Measurements from ENCODE around the gene ARMC12.

The ARMC12 gene

GRCh38 chr6:35757456-35758123 is 20.8 kb downstream of the ARMC12 start:
- no peak for TF ChIP-seq POLR2A (IDR thresholded peaks at IDR 0.05; ENCODE audit: low read depth, low read length)
- TF ChIP-seq TAF1 (IDR thresholded peaks at IDR 0.05; ENCODE audit: borderline replicate concordance, low read depth, low read length) = no peak
- TF ChIP-seq POLR2AphosphoS5 (IDR thresholded peaks at IDR 0.05; ENCODE audit: low read depth, low read length) = no peak
- no peak for DNase-seq (ENCODE audit: insufficient read length)
- no peak for FAIRE-seq

GRCh38 chr6:35759426-35759825 is 22.6 kb downstream of the ARMC12 start:
- no peak for DNase-seq (ENCODE audit: insufficient read length)
- FAIRE-seq = no peak
- TF ChIP-seq POLR2A (IDR thresholded peaks at IDR 0.05; ENCODE audit: low read depth, low read length) (no peak), TAF1 (IDR thresholded peaks at IDR 0.05; ENCODE audit: borderline replicate concordance, low read depth, low read length) (no peak), POLR2AphosphoS5 (IDR thresholded peaks at IDR 0.05; ENCODE audit: low read depth, low read length) (no peak)

DNA sequence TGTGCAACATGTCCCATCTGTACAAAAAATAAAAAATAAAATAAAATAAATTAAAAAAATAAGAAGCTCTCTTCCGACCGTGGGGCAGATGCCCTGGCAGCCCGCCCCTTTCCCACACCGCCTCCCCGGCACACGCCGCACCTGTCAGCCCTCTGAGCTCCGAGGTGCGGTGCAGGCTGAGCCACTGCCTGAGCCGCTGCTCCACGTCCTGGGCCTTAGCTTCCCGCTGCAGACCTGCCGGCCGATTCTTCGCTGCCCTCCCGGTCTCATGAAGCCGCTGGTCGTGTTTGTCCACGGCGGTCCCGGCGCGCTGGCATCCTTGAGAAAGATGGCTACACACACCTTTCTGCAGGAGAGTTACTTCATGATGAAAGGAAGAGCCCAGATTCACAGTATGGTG is 28.9 kb downstream of the ARMC12 start:
- no peak for FAIRE-seq
- TF ChIP-seq TAF1 (IDR thresholded peaks at IDR 0.05; ENCODE audit: borderline replicate concordance, low read depth, low read length) (no peak), POLR2A (IDR thresholded peaks at IDR 0.05; ENCODE audit: low read depth, low read length) (no peak), POLR2AphosphoS5 (IDR thresholded peaks at IDR 0.05; ENCODE audit: low read depth, low read length) (no peak)
- no peak for DNase-seq (ENCODE audit: insufficient read length)

DNA sequence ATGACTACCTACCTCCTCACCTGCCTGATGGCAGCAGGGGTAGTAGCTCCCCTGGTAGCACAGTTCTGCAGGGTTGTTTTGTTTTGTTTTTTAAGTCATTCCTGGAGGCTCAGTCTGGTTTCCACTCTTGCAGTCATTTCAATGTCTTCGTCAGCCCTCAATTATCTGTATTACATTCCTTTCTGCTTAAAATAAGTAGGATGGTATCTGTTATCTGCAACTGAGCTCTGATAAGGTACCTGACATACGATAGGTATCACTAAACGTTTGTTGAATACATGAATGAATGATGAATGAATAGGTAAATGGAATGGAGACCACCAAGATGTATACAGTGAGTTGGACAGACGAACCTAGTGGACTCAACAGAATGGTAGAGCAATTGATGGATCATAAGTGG is 32.4 kb downstream of the ARMC12 start:
- DNase-seq (ENCODE audit: insufficient read length) (no peak), FAIRE-seq (no peak)
- TF ChIP-seq TAF1 (IDR thresholded peaks at IDR 0.05; ENCODE audit: borderline replicate concordance, low read depth, low read length) (no peak), POLR2A (IDR thresholded peaks at IDR 0.05; ENCODE audit: low read depth, low read length) (no peak), POLR2AphosphoS5 (IDR thresholded peaks at IDR 0.05; ENCODE audit: low read depth, low read length) (no peak)

- no peak for FAIRE-seq
- TF ChIP-seq TAF1 (IDR thresholded peaks at IDR 0.05; ENCODE audit: borderline replicate concordance, low read depth, low read length) (no peak), POLR2AphosphoS5 (IDR thresholded peaks at IDR 0.05; ENCODE audit: low read depth, low read length) (no peak), POLR2A (IDR thresholded peaks at IDR 0.05; ENCODE audit: low read depth, low read length) (no peak)
These were observed 34.5 kb downstream of the ARMC12 start for GRCh38 chr6:35771343-35771627.

DNA sequence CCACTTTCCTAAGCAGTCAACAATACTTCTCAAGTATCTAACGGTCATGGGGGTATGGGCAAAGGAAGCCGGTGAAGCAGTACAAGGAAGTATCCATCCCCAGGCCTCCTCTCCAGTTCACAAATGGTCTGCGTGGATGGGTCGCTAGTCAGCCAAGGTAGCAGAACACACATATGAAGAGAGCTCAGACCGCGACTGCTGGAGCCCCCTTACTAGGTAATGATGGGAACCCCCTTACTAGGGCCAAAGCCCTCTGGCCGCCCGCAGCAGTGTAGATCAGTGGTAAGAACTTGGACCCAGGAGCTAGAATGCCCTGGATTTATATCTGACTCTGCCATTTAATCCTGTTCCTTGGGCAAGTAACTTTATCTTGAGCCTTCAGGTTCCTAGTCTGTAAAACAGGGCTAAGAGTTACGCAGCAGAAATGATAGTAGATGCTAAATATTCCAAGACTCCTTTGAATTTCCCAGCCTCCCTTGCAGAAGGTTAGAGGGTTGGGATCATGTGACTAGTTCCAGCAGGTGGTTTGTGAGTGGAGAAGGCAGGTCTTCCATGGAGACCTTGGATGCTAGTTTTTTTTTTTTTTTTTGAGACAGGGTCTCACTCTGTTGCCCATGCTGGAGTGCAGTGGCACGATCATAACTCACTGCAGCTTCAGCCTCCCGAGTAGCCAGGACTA is 37.4 kb downstream of the ARMC12 start:
- no peak for FAIRE-seq
- no peak for TF ChIP-seq POLR2A (IDR thresholded peaks at IDR 0.05; ENCODE audit: low read depth, low read length)
- no peak for TF ChIP-seq TAF1 (IDR thresholded peaks at IDR 0.05; ENCODE audit: borderline replicate concordance, low read depth, low read length)
- no peak for TF ChIP-seq POLR2AphosphoS5 (IDR thresholded peaks at IDR 0.05; ENCODE audit: low read depth, low read length)
- no peak for DNase-seq (ENCODE audit: insufficient read length)

More at GRCh38 chr6:35771343-35771627, 34.5 kb downstream of the ARMC12 start:
- DNase-seq (ENCODE audit: insufficient read length) = no peak

DNA sequence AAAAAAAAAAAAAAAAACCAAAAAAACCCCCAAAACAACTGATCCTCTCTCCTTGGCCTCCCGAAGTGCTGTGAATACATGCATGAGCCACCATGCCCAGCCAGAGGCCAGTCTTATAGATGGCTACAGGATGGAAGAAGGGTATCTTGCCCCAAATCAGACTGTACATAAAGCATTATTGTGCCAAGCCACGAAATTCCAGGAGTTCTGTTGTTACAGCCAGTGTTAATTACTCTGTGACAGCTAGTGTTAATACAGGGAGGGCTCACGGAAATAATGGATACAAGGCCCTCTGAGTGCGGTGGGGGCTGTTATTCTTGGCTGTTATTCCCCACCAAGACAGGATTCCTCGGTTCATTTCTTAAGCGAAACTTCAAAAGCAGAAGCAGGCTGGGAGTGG is 38.2 kb downstream of the ARMC12 start:
- TF ChIP-seq POLR2A (IDR thresholded peaks at IDR 0.05; ENCODE audit: low read depth, low read length) (no peak), POLR2AphosphoS5 (IDR thresholded peaks at IDR 0.05; ENCODE audit: low read depth, low read length) (no peak), TAF1 (IDR thresholded peaks at IDR 0.05; ENCODE audit: borderline replicate concordance, low read depth, low read length) (no peak)
- FAIRE-seq (no peak), DNase-seq (ENCODE audit: insufficient read length) (no peak)

DNA sequence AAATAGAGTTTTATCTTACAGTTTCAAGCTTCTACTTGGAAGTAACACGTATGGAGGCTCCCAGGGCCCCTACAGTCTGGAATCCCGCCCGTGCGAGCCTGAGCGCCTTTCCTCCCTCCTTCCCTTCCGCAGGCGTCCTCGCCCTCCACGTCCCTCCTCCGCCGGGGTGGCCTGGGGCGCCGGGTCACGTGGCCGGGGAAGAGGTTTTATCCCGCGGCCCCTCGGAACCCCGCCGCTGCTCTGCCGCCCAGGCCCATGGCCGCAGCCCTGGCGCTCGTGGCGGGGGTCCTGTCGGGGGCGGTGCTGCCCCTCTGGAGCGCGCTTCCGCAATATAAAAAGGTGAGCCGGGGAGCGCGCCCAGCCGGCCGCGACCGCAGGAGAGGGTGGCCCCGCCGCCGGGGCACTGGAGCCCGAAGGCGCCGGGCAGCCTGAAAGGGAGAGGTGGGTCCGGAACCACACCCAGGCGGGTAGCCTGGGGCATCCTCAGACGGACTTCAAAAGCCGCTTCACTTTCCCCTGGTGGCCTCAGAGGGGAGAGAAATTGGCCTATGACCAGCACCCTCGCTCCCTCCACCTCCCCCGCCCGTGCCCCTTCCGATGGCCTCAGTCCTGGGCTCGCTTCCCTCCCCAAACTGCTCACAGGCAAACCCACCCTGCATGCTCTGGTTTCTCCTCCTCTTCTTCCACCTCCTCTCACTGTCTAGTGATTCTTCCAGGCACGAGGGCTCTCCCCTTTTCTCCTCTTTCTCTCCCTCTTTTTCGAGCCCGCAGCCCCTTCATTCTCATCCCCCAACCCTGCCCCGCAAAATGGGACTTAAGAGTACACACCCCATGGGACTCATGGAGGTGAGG is 39.8 kb downstream of the ARMC12 start, which contains the start of gene CLPSL2:
Gene CLPSL2 (plus strand): TSS at position 235 of the 852 bp plus-strand sequence. CDS start 21 bp downstream, at position 256.
- no peak for FAIRE-seq
- DNase-seq (ENCODE audit: insufficient read length) = no peak
- TF ChIP-seq POLR2AphosphoS5 (IDR thresholded peaks at IDR 0.05; ENCODE audit: low read depth, low read length) (no peak), TAF1 (IDR thresholded peaks at IDR 0.05; ENCODE audit: borderline replicate concordance, low read depth, low read length) (no peak), POLR2A (IDR thresholded peaks at IDR 0.05; ENCODE audit: low read depth, low read length) (no peak)

GRCh38 chr6:35777356-35778102 is 40.7 kb downstream of the ARMC12 start:
- DNase-seq (ENCODE audit: insufficient read length) = no peak
- no peak for FAIRE-seq
- TF ChIP-seq POLR2AphosphoS5 (IDR thresholded peaks at IDR 0.05; ENCODE audit: low read depth, low read length) (no peak), TAF1 (IDR thresholded peaks at IDR 0.05; ENCODE audit: borderline replicate concordance, low read depth, low read length) (no peak), POLR2A (IDR thresholded peaks at IDR 0.05; ENCODE audit: low read depth, low read length) (no peak)

- DNase-seq (ENCODE audit: insufficient read length) (no peak), FAIRE-seq (no peak)
- TF ChIP-seq POLR2AphosphoS5 (IDR thresholded peaks at IDR 0.05; ENCODE audit: low read depth, low read length) (no peak), TAF1 (IDR thresholded peaks at IDR 0.05; ENCODE audit: borderline replicate concordance, low read depth, low read length) (no peak), POLR2A (IDR thresholded peaks at IDR 0.05; ENCODE audit: low read depth, low read length) (no peak)
These were observed 41.6 kb downstream of the ARMC12 start for GRCh38 chr6:35778437-35778836.

- no peak for TF ChIP-seq POLR2AphosphoS5 (IDR thresholded peaks at IDR 0.05; ENCODE audit: low read depth, low read length)
- FAIRE-seq = no peak
- no peak for DNase-seq (ENCODE audit: insufficient read length)
These were observed 43.9 kb downstream of the ARMC12 start, which contains the start of gene CLPSL1 for GRCh38 chr6:35780719-35781118. TSS of gene CLPSL1 (plus strand) at chr6:35781019. CDS start at chr6:35781111, 92 bp downstream.

Measured in GM12892 (cell line).